Calu3 (cell line): ENCODE results near the gene PCMTD2. TPM values are rescaled to one million over a fixed set of nuclear protein-coding genes. Genes with fewer than 3 reads are reported as not detected.

Experiments used
- Bru-seq: library from RNA; stranded (reverse); fragments of 400-500 nt; gene quantifications from one replicate; lab custom pipeline; 2021; lab: Mats Ljungman, UMichigan
- BruChase-seq, 2 experiments: library from RNA; stranded (reverse); fragments of 400-500 nt; gene quantifications; one replicate each; lab custom pipeline; 2021; lab: Mats Ljungman, UMichigan
- BruUV-seq: library from RNA; stranded (reverse); fragments of 400-500 nt; replicated peaks from 2 replicates; lab custom pipeline; 2021; lab: Mats Ljungman, UMichigan
- CTCF ChIA-PET: fragments of 300-600 bp; sonication (Branson Sonifier 250); formaldehyde crosslinking; loops from one replicate; lab custom pipeline; 2022; ENCODE audit warnings: antibody characterized with exemption; lab: Charles Lee
- DNase-seq: peaks from one replicate; pipeline ENCODE4 v3.0.0; 2022
- H3K27ac Mint-ChIP-seq: one replicate; pipeline ENCODE4 v1.8.0; 2022; ENCODE audit warnings: mixed read lengths; ENCODE audit not compliant: unreplicated experiment
- H3K27me3 Mint-ChIP-seq: one replicate; pipeline ENCODE4 v1.8.0; 2022; ENCODE audit warnings: mixed read lengths; ENCODE audit not compliant: unreplicated experiment
- H3K36me3 Mint-ChIP-seq: one replicate; pipeline ENCODE4 v1.8.0; 2022; ENCODE audit warnings: mild to moderate bottlenecking, moderate library complexity, mixed read lengths; ENCODE audit not compliant: insufficient read depth, unreplicated experiment
- H3K4me1 Mint-ChIP-seq: one replicate; pipeline ENCODE4 v1.8.0; 2022; ENCODE audit warnings: mild to moderate bottlenecking, low read depth, mixed read lengths; ENCODE audit not compliant: unreplicated experiment
- H3K4me3 Mint-ChIP-seq: one replicate; pipeline ENCODE4 v1.8.0; 2022; ENCODE audit warnings: mild to moderate bottlenecking, low read depth, moderate library complexity, mixed read lengths; ENCODE audit not compliant: unreplicated experiment
- H3K9me3 Mint-ChIP-seq: one replicate; pipeline ENCODE4 v1.8.0; 2022; ENCODE audit warnings: low read depth, mixed read lengths; ENCODE audit not compliant: unreplicated experiment
- CTCF ChIP-seq: fragments of 200-600 bp; IDR thresholded peaks from one replicate; pipeline ENCODE4 v1.8.0; 2022; ENCODE audit warnings: antibody characterized with exemption; ENCODE audit not compliant: unreplicated experiment
- intact Hi-C: fragments of 100-400 bp; cut with micrococcal nuclease; formaldehyde crosslinking; loops from one replicate; pipeline ENCODE4 v1.10.0; 2022; ENCODE audit not compliant: unreplicated experiment
- long read RNA-seq: library from polyadenylated mRNA; stranded (forward); transcript quantifications from one replicate; pipeline ENCODE4 v2.0.0, GENCODE V29; 2022
- total RNA-seq: library from RNA; stranded (reverse); gene quantifications from 2 replicates; pipeline ENCODE4 v1.2.3, GENCODE V29; 2022

PCMTD2 gene
- total RNA-seq (61.2 and 62.2 TPM in 2 replicates), Bru-seq, nascent RNA (percentile 70 among the genes with signal in this experiment), BruChase-seq, experiment 1, labeled RNA remaining after a 6-hour chase (percentile 89 among the genes with signal in this experiment), BruChase-seq, experiment 2, labeled RNA remaining after a 2-hour chase (percentile 88 among the genes with signal in this experiment)
- long read RNA-seq, transcript PCMTD2-203 (6 exons, 3,843 nt) = major isoform, 9 of 28 reads
- long read RNA-seq, partial matches to known transcripts = 12 of 28 reads
- long read RNA-seq, other reads (novel, unspliced or antisense) = 7 of 28 reads

GRCh38 chr20:64255361-64256281 is at the start of gene PCMTD2:
PCMTD2 (plus strand) TSS chr20:64255748; CDS start chr20:64259966, 4,218 bp downstream.
- DNase-seq = peak; percentile 95
- H3K36me3 Mint-ChIP-seq = peaks cover 30% of the 10 kb centered on the region
- no TSS peak for BruUV-seq

GRCh38 chr20:64206614-64207013 is 48.9 kb upstream of the PCMTD2 start:
- intact Hi-C loops = no loop called here
- H3K4me1 Mint-ChIP-seq = no peaks in the 10 kb centered on the region
- no peak for DNase-seq
- CTCF ChIA-PET = interaction anchor here (1.6 kb wide), 1 partner anchor 9 kb away, joined by 4 read pairs; no protein-coding TSS in a partner anchor
- no peak for TF ChIP-seq CTCF
- H3K4me3 Mint-ChIP-seq = no peak overlapping the region
- BruUV-seq = no TSS peak
- no peaks in the 10 kb centered on the region for H3K9me3 Mint-ChIP-seq
- H3K27me3 Mint-ChIP-seq = peaks cover 54% of the 10 kb centered on the region
- no peak overlapping the region for H3K27ac Mint-ChIP-seq
- H3K36me3 Mint-ChIP-seq = no peaks in the 10 kb centered on the region

More at GRCh38 chr20:64255361-64256281, at the start of gene PCMTD2:
- intact Hi-C loops = loop anchor here (2.0 to 5.0 kb wide), 2 partner anchors 67 to 123 kb away; no protein-coding TSS in a partner anchor
- Mint-ChIP-seq H3K27ac (peak within 1 kb of the TSS; percentile 97), H3K9me3 (peaks cover 2% of the 10 kb centered on the region), H3K4me1 (peaks cover 32% of the 10 kb centered on the region), H3K27me3 (peaks cover 29% of the 10 kb centered on the region), H3K4me3 (peak within 1 kb of the TSS; percentile 99)
- CTCF ChIA-PET = interaction anchor here (0.6 to 1.6 kb wide), 3 partner anchors 32 to 138 kb away, joined by 3 to 6 read pairs (median 4); no protein-coding TSS in a partner anchor
- TF ChIP-seq CTCF = no peak

- TF ChIP-seq CTCF = no peak
- H3K36me3 Mint-ChIP-seq = no peaks in the 10 kb centered on the region
- CTCF ChIA-PET = interaction anchor here (1.6 kb wide), 1 partner anchor 8 kb away, joined by 4 read pairs; no protein-coding TSS in a partner anchor
- DNase-seq = no peak
- H3K4me3 Mint-ChIP-seq = no peak overlapping the region
- no TSS peak for BruUV-seq
- H3K27me3 Mint-ChIP-seq = peaks cover 61% of the 10 kb centered on the region
- no peak overlapping the region for H3K27ac Mint-ChIP-seq
- H3K4me1 Mint-ChIP-seq = no peaks in the 10 kb centered on the region
- intact Hi-C loops = no loop called here
- no peaks in the 10 kb centered on the region for H3K9me3 Mint-ChIP-seq
Measured at GRCh38 chr20:64207641-64208590, 47.6 kb upstream of the PCMTD2 start.
